ENCODE data around the gene PCDH9.

The PCDH9 gene

GRCh38 chr13:66354879-66355751 lies 875.0 kb downstream of the PCDH9 start:
- no peak for DNase-seq

GRCh38 chr13:66353664-66354063 lies 876.5 kb downstream of the PCDH9 start:
- no peak for DNase-seq

- DNase-seq = no peak
These were observed 880.2 kb downstream of the PCDH9 start for GRCh38 chr13:66349966-66350365.

GRCh38 chr13:66348745-66349690 lies 881.1 kb downstream of the PCDH9 start:
- no peak for DNase-seq

GRCh38 chr13:66347486-66348117 lies 882.5 kb downstream of the PCDH9 start:
- no peak for DNase-seq

GRCh38 chr13:66345971-66346370 lies 884.2 kb downstream of the PCDH9 start:
- no peak for DNase-seq

GRCh38 chr13:66345518-66345810 lies 884.7 kb downstream of the PCDH9 start:
- DNase-seq = no peak

- no peak for DNase-seq
These were observed 885.2 kb downstream of the PCDH9 start for GRCh38 chr13:66344805-66345517.

- DNase-seq = no peak
These were observed 886.8 kb downstream of the PCDH9 start for GRCh38 chr13:66343224-66343828.

GRCh38 chr13:66341635-66342377 lies 888.3 kb downstream of the PCDH9 start:
- no peak for DNase-seq

- DNase-seq = no peak
These were observed 890.9 kb downstream of the PCDH9 start for GRCh38 chr13:66339214-66339613.

GRCh38 chr13:66338542-66338941 lies 891.6 kb downstream of the PCDH9 start:
- no peak for DNase-seq

GRCh38 chr13:66335626-66336025 lies 894.5 kb downstream of the PCDH9 start:
- DNase-seq = no peak

GRCh38 chr13:66329988-66330451 lies 900.1 kb downstream of the PCDH9 start:
- DNase-seq = no peak

GRCh38 chr13:66328476-66328875 lies 901.7 kb downstream of the PCDH9 start:
- no peak for DNase-seq

GRCh38 chr13:66323745-66324347 lies 906.3 kb downstream of the PCDH9 start:
- DNase-seq = no peak

- no peak for DNase-seq
These were observed 907.2 kb downstream of the PCDH9 start for GRCh38 chr13:66322936-66323335.

- DNase-seq = no peak
These were observed 907.9 kb downstream of the PCDH9 start for GRCh38 chr13:66322193-66322740.

- DNase-seq = no peak
These were observed 915.2 kb downstream of the PCDH9 start for GRCh38 chr13:66314911-66315310.

GRCh38 chr13:66313413-66313812 lies 916.7 kb downstream of the PCDH9 start:
- no peak for DNase-seq

Data from stimulated activated CD4-positive, alpha-beta T cell treated with anti-CD3 and anti-CD28 coated beads, Interleukin-1b, Interleukin-23, amount 100 ng/mL, for 48 hours (primary cell).